GM06990 (cell line): ENCODE measurements around the gene CLDN18.

ENCODE experiments used
- DNase-seq: peaks from one replicate; pipeline ENCODE4 v3.0.0-alpha.2; 2011; ENCODE audit not compliant: insufficient read length; ENCODE audit errors: extremely low read depth
- H3K27me3 ChIP-seq: replicated peaks from 2 replicates; pipeline ENCODE4 v1.6.0; 2011; ENCODE audit warnings: low read length; ENCODE audit not compliant: control insufficient read depth, insufficient read depth
- H3K36me3 ChIP-seq: 2 replicates; pipeline ENCODE4 v1.5.1; 2011; ENCODE audit warnings: low read length; ENCODE audit not compliant: control insufficient read depth, insufficient read depth
- H3K4me3 ChIP-seq: replicated peaks from 2 replicates; pipeline ENCODE4 v1.5.1; 2011; ENCODE audit warnings: low read depth, mild to moderate bottlenecking, control low read depth, low read length
- TF ChIP-seq, protein P1 (sequence below): IDR thresholded peaks from 2 replicates; pipeline ENCODE4 v1.5.1; 2011; ENCODE audit warnings: low read length, control low read depth, mild to moderate bottlenecking, inconsistent platforms; ENCODE audit not compliant: insufficient read depth, poor library complexity, severe bottlenecking

Gene CLDN18

DNA sequence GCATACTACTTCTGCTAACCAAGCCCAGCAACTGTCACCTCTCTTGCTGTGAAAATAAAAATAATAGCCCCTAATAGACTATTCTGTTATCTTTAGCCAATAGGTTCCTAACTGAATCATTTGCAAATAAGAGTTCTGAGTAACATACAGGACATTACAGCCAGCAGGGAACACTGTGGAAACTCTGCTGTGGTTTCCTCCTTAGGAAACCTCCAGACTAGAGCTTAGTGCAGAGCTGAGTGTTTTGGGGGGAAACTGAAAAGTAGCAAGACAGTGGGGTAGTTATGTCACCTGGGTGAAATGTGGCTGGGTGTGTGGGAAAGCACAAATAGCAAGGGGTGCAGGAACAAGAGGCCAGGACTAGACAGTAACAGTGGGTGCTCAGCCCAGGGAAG is 73.0 kb downstream of the CLDN18 start:
- H3K27me3 ChIP-seq: peaks cover 2% of the 10 kb centered on the region
- H3K36me3 ChIP-seq: no peaks in the 10 kb centered on the region
- no peak for DNase-seq
- TF ChIP-seq, protein P1, sequence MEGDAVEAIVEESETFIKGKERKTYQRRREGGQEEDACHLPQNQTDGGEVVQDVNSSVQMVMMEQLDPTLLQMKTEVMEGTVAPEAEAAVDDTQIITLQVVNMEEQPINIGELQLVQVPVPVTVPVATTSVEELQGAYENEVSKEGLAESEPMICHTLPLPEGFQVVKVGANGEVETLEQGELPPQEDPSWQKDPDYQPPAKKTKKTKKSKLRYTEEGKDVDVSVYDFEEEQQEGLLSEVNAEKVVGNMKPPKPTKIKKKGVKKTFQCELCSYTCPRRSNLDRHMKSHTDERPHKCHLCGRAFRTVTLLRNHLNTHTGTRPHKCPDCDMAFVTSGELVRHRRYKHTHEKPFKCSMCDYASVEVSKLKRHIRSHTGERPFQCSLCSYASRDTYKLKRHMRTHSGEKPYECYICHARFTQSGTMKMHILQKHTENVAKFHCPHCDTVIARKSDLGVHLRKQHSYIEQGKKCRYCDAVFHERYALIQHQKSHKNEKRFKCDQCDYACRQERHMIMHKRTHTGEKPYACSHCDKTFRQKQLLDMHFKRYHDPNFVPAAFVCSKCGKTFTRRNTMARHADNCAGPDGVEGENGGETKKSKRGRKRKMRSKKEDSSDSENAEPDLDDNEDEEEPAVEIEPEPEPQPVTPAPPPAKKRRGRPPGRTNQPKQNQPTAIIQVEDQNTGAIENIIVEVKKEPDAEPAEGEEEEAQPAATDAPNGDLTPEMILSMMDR: no peak
- no peak overlapping the region for H3K4me3 ChIP-seq
